Urinary bladder (tissue), 4 donors: ENCODE results near the gene SSNA1. TPM values are rescaled to one million over a fixed set of nuclear protein-coding genes. Genes with fewer than 3 reads are reported as not detected.
A peak's percentile ranks its signal among the peaks of the same experiment; 100 is the strongest.
"Not testable (repeated sequence)": the region's sequence is repeated elsewhere in the genome, so short reads cannot be mapped to it uniquely, and the experiment has no call there.

Experiments used
- DNase-seq: peaks from one replicate; pipeline ENCODE4 v3.0.0-alpha.2; 2015; ENCODE audit errors: extremely low spot score
- H3K27ac ChIP-seq: one replicate; pipeline ENCODE4 v1.5.1; 2013; ENCODE audit warnings: low read depth, mild to moderate bottlenecking, moderate library complexity
- H3K36me3 ChIP-seq: one replicate; pipeline ENCODE4 v1.6.1; 2013; ENCODE audit warnings: mild to moderate bottlenecking, moderate library complexity; ENCODE audit not compliant: insufficient read depth
- H3K4me1 ChIP-seq: one replicate; pipeline ENCODE4 v1.6.1; 2013; ENCODE audit warnings: mild to moderate bottlenecking, moderate library complexity; ENCODE audit not compliant: insufficient read depth
- H3K4me3 ChIP-seq: one replicate; pipeline ENCODE4 v1.5.1; 2013; ENCODE audit warnings: low read depth, low read length
- WGBS: extraction: QIAGEN DNeasy Blood & Tissue Kit; methylation state at CpG from one replicate; pipeline ENCODE4 v1.1.7; 2013; 5-methylcytosine and 5-hydroxymethylcytosine counted together
- polyA plus RNA-seq: library from polyadenylated mRNA; stranded (reverse); fragments of 200-250 nt; gene quantifications from one replicate; pipeline ENCODE4 v1.2.3, GENCODE V29; 2013
- small RNA-seq: library from RNA; depleted of rRNA; stranded (forward); fragments of <200 nt; gene quantifications from one replicate; pipeline ENCODE3, GENCODE V24; 2014
- total RNA-seq: library from RNA; depleted of rRNA; stranded (reverse); fragments of >200 nt; gene quantifications from one replicate; pipeline ENCODE4 v1.2.3, GENCODE V29; 2014
- donor health status: healthy with polysubstance abuse.
- donor health status: healthy.

SSNA1 gene
- total and polyA plus RNA-seq, 2 donors, result 21.4 to 94.1 TPM

DNA sequence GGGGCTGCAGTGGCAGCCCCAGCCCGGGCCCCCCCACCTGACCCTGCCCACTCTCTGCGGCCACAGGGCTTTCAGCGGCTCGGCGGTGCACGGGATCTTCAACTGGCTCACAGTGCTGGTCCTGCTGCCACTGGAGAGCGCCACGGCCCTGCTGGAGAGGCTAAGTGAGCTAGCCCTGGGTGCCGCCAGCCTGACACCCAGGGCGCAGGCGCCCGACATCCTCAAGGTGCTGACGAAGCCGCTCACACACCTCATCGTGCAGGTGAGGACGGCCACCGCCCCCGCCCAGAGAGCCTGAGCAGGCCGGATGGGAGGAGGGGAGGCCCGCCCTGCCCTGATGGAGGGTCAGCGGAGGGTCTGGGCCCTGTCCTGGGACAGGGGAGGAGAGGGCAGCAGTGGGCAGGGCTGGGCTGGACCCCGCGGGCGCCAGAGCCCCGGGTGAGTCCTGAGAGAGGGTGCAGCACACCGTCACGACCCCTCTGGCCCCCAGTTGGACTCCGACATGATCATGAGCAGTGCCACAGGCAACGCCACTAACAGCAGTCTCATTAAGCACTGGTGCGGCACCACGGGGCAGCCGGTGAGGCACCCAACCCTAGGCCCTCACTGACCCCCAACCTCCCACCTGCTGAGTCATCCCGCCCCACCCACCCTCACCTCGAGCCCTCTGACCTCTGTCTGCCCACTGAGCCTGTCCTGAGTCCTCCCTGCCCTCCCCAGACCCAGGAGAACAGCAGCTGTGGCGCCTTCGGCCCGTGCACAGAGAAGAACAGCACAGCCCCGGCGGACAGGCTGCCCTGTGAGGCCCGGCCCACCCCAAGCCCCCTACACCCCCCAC, 44.9 kb downstream of the SSNA1 start:
- WGBS, result 78% methylated on average over 40 of the region's 40 CpGs
- H3K36me3 ChIP-seq, result no peaks in the 10 kb centered on the region

DNA sequence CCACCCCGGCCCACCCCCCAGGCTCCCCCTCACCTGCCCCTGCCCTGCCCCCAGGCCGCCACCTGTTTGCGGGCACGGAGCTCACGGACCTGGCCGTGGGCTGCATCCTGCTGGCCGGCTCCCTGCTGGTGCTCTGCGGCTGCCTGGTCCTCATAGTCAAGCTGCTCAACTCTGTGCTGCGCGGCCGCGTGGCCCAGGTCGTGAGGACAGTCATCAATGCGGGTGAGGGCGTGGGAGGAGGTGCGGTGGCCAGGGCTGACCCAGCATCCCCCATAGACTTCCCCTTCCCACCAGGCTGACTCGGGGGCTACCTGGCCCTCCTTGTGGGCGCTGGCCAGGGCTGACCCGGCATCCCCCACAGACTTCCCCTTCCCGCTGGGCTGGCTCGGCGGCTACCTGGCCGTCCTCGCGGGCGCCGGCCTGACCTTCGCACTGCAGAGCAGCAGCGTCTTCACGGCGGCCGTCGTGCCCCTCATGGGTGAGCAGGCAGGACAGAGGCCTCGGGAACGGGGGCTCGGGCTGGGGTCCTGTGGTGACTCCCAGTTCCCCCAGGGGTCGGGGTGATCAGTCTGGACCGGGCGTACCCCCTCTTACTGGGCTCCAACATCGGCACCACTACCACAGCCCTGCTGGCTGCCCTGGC, 45.7 kb downstream of the SSNA1 start:
- no peak for DNase-seq
- no peak overlapping the region for H3K27ac ChIP-seq
- H3K36me3 ChIP-seq, result no peaks in the 10 kb centered on the region
- no peaks in the 10 kb centered on the region for H3K4me1 ChIP-seq
- no peak overlapping the region for H3K4me3 ChIP-seq
- WGBS, result 68% methylated on average over 40 of the region's 40 CpGs

More for the DNA sequence above, 44.9 kb downstream of the SSNA1 start:
- no peak overlapping the region for H3K27ac ChIP-seq
- no peaks in the 10 kb centered on the region for H3K4me1 ChIP-seq
- no peak for DNase-seq
- no peak overlapping the region for H3K4me3 ChIP-seq

DNA sequence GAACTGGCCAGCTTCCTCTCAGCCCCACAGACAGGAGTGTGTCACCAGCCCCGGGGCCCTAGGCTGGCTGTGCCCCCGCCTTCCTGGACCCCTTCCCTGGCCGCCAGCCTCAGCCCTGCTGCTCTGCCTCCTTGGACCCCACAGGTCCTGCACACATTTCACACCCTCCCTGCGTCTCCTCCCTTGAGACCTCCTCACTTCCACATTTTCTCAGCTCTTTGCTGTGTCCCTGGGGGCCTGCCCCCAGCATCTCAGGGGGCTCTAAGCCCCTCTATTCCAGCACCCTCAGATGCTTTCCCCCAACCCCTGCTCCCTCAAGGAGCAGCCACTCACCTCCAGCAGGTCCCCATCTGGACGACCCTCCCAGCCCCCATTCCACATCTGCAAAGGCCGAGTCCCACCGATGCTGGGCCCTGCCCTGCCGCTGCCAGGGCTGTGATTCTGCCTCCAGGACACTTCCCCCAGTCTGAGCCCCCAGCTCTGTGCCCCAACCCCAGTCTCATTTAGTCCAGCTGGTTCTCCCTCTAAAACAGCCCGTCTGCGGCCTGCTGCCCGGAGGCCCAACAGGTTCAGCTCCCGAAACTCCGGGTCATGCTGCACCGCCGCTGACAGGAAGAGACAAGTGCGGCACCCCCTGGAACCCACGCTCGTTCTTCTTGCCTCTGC, 46.4 kb downstream of the SSNA1 start:
- H3K4me1 ChIP-seq, result no peaks in the 10 kb centered on the region
- DNase-seq, result no peak
- H3K4me3 ChIP-seq, result no peak overlapping the region
- H3K27ac ChIP-seq, result no peak overlapping the region
- 69% methylated on average over 18 of the region's 18 CpGs for WGBS
- H3K36me3 ChIP-seq, result no peaks in the 10 kb centered on the region

DNA sequence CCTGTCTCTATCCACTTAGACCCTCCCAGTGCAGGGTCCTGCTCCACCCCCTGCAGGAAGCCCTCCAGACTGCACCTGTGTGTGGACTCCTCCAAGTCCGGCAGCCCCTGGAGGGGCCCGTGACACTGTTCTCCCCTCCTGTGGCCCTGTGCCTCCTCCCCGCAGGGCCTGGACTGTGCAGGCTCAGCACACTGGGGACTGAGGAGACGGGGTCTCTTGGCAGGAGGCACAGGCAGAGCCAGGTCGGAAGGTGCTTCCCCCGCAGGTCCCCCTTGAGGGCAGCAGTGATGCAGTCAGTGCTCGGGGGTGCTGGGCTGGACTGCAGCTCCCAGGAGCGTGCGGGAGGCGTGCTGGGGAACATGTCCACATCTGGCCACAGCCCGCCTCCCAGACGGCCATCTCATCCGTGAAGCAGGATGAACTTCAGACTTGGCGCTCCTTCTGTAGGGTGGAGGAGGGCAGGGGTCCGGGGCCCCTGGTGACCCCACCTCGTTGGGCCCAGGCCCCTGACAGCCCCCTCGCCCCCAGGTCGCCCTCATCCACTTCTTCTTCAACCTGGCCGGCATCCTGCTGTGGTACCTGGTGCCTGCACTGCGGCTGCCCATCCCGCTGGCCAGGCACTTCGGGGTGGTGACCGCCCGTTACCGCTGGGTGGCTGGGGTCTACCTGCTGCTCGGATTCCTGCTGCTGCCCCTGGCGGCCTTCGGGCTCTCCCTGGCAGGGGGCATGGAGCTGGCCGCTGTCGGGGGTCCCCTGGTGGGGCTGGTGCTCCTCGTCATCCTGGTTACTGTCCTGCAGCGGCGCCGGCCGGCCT, 47.2 kb downstream of the SSNA1 start:
- no peak overlapping the region for H3K4me3 ChIP-seq

DNA sequence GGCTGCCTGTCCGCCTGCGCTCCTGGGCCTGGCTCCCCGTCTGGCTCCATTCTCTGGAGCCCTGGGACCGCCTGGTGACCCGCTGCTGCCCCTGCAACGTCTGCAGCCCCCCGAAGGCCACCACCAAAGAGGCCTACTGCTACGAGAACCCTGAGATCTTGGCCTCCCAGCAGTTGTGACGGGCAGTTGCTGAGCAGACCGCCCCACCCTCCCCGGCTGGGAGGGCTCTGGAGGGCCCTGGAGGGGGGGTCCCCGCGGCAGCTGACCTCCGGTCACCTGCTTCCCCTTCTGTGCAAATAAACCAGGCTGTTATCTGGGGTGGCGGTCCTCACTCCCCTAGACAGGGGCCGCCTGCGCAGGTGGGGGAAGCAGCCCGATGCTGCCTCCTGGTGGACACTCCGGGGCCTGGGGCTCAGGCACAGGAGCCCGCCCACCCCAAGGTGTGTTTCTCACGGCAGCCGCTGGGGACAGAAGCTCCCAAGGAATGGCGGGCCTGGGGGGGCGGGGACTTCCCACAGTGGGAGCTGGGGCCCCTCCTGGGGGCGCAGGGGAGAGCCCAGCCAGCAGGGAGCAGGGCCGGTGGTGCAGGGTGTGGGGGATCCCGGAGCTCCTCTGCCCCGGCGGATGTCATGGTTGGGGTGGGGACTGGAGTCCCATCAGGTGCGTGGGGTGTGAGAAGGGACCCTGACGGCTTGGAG, 47.9 kb downstream of the SSNA1 start:
- Histone ChIP-seq H3K4me3 (no peak overlapping the region), H3K4me1 (no peaks in the 10 kb centered on the region), H3K27ac (no peak overlapping the region), H3K36me3 (no peaks in the 10 kb centered on the region)
- no peak for DNase-seq
- 9% methylated on average over 31 of the region's 31 CpGs for WGBS

More for the DNA sequence above, 47.2 kb downstream of the SSNA1 start:
- Histone ChIP-seq H3K27ac (no peak overlapping the region), H3K4me1 (no peaks in the 10 kb centered on the region), H3K36me3 (no peaks in the 10 kb centered on the region)
- 64% methylated on average over 35 of the region's 35 CpGs for WGBS
- DNase-seq, result no peak

DNA sequence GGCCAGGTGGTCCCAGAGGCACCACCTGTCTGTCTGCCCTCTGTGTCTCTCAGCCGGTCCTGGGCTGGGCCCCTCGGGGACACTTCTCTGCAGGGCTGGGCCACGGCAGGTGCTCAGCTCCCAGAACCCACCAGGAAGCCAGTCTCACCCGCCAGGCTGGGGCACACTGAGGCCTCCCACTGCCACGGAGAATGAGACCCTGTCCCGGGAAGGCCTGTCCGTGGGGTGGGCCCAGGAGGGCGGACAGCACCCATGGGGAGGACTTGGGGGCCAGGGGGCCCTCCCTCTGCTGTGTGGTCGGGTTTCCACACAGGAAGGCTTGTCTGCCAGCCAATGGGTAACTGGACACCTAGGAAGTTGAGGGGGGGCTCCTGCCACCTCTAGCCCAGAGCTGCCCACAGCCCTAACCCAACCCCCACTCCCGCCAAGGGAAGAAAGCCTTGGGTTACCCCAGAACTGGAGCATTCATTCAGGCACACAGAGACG, 48.5 kb downstream of the SSNA1 start:
- Histone ChIP-seq H3K27ac (no peak overlapping the region), H3K4me1 (no peaks in the 10 kb centered on the region), H3K36me3 (no peaks in the 10 kb centered on the region), H3K4me3 (no peak overlapping the region)
- WGBS, result 46% methylated on average over 11 of the region's 11 CpGs
- DNase-seq, result no peak

DNA sequence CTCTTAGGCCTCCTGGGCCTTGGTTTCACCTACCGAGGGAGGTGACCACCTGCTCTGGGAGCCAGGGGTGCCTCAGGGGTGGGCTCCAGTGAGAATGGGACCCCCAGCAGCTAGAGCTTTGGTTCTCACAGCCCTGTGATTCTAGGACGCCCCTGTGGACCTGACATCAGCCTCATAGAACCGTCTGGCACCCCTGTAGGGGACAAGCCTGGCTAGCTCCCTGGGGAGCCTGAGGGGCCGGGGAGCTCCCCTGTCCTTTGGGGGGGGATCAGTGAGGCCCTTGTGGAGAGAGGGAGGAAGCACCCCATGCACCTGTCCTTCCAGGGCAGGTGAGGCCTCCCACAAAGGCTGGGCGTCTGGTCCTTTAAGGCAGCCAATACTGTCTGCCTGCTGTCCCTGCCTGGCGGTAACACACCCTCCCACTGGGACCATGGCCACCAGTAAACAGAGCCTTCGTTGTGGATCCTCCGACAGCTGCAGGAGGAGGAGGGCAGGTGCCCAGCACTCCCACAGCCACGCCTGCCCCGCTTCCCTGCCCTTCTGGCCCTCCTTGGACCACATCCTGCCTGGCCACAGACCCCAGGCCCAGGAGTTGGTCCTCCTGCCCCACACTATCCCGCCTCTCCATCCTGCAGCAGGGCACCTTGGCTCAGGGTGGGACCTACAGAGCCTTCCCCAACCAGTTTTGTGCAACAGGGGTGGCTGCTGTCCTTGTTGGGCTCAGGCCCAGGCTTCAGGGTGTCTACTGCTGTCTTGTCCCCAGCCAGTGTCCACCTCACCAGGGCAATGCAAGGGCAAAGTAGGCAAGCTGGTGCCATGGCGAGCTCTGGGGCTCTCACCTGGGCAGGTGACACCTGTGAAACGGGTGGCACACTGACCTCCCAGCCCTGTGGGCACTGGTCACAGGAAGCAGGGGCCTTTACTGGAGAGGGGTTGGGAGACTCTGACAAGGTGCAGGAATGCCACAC, 49.6 kb downstream of the SSNA1 start:
- 71% methylated on average over 13 of the region's 13 CpGs for WGBS
- Histone ChIP-seq H3K27ac (no peak overlapping the region), H3K4me3 (no peak overlapping the region), H3K4me1 (no peaks in the 10 kb centered on the region), H3K36me3 (no peaks in the 10 kb centered on the region)
- no peak for DNase-seq

DNA sequence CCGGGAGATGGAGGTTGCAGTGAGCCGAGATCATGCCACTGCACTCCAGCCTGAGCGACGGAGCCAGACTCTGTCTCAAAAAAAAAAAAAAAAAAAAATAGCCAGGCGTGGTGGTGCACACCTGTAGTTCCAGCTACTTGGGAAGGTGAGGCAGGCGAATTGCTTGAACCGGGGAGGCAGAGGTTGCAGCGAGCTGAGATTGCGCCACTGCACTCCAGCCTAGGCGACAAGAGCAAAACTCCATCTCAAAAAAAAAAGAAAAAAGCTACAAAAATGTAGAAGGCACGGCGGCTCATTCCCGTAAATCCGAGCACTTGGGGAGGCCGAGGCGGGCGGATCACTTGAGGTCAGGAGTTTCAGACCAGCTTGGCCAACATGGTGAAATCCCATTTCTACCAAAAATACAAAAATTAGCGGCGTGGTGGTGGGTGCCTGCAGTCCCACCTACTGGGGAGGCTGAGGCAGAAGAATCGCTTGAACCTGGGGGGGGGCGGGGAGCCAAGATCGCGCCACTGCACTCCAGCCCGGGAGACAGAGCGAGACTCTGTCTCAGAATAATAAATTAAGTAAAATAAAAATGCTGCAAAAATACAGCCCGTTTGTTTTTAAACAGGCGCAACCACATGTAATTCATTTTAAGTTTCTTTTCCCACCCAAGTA, 51.2 kb downstream of the SSNA1 start:
- not testable (repeated sequence) for H3K4me1 ChIP-seq

More for the DNA sequence above, 51.2 kb downstream of the SSNA1 start:
- not testable (repeated sequence) for DNase-seq, H3K36me3 ChIP-seq
- 46% methylated on average over 27 of the region's 27 CpGs for WGBS
- peak overlapping the region; percentile 49 for H3K4me3 ChIP-seq
- H3K27ac ChIP-seq, result peak overlapping the region; percentile 85

Small RNA genes lying within 50 kb of the gene (small RNA-seq; reads per million reads assigned to genes)
- not detected for gene MIR3621

Other genes with a start within 250 kb of the SSNA1 start
Only the 30 nearest of the 33 such genes appear.
- 3.3 TPM for gene PTGDS, start 211.2 kb upstream of the SSNA1 start, total RNA-seq
- gene PTGDS, start 211.2 kb upstream of the SSNA1 start, polyA plus RNA-seq, result 71.8 TPM
- gene LCNL1, start 205.7 kb upstream of the SSNA1 start, total RNA-seq, result 0.11 TPM
- gene LCNL1, start 205.7 kb upstream of the SSNA1 start, polyA plus RNA-seq, result 0.30 TPM
- 9.3 TPM for gene PAXX, start 196.3 kb upstream of the SSNA1 start, total RNA-seq
- gene PAXX, start 196.3 kb upstream of the SSNA1 start, polyA plus RNA-seq, result 55.4 TPM
- gene CLIC3, start 192.1 kb upstream of the SSNA1 start, total RNA-seq, result 3.6 TPM
- 11.0 TPM for gene CLIC3, start 192.1 kb upstream of the SSNA1 start, polyA plus RNA-seq
- gene ABCA2, start 160.4 kb upstream of the SSNA1 start, total RNA-seq, result 11.1 TPM
- gene ABCA2, start 160.4 kb upstream of the SSNA1 start, polyA plus RNA-seq, result 30.8 TPM
- not detected for gene FUT7, start 156.6 kb upstream of the SSNA1 start, total RNA-seq
- 0.18 TPM for gene FUT7, start 156.6 kb upstream of the SSNA1 start, polyA plus RNA-seq
- gene NPDC1, start 142.5 kb upstream of the SSNA1 start, total RNA-seq, result 17.9 TPM
- gene NPDC1, start 142.5 kb upstream of the SSNA1 start, polyA plus RNA-seq, result 120 TPM
- gene ENTPD2, start 134.6 kb upstream of the SSNA1 start, total RNA-seq, result 6.4 TPM
- 2.8 TPM for gene ENTPD2, start 134.6 kb upstream of the SSNA1 start, polyA plus RNA-seq
- gene SAPCD2, start 118.1 kb upstream of the SSNA1 start, total RNA-seq, result 3.2 TPM
- 0.63 TPM for gene SAPCD2, start 118.1 kb upstream of the SSNA1 start, polyA plus RNA-seq
- gene UAP1L1, start 111.2 kb upstream of the SSNA1 start, total RNA-seq, result 4.0 TPM
- gene UAP1L1, start 111.2 kb upstream of the SSNA1 start, polyA plus RNA-seq, result 11.5 TPM
- 29.1 TPM for gene MAN1B1, start 101.7 kb upstream of the SSNA1 start, total RNA-seq
- gene MAN1B1, start 101.7 kb upstream of the SSNA1 start, polyA plus RNA-seq, result 38.5 TPM
- 18.5 TPM for gene DPP7, start 73.9 kb upstream of the SSNA1 start, total RNA-seq
- gene DPP7, start 73.9 kb upstream of the SSNA1 start, polyA plus RNA-seq, result 162 TPM
- gene GRIN1, start 49.5 kb upstream of the SSNA1 start, total RNA-seq, result 0.26 TPM
- gene GRIN1, start 49.5 kb upstream of the SSNA1 start, polyA plus RNA-seq, result 0.18 TPM
- gene LRRC26, start 18.6 kb upstream of the SSNA1 start, total RNA-seq, result not detected
- gene LRRC26, start 18.6 kb upstream of the SSNA1 start, polyA plus RNA-seq, result not detected
- gene TMEM210, start 16.6 kb upstream of the SSNA1 start, total RNA-seq, result not detected
- gene TMEM210, start 16.6 kb upstream of the SSNA1 start, polyA plus RNA-seq, result not detected
- gene ANAPC2, start 116 bp upstream of the SSNA1 start, total RNA-seq, result 18.6 TPM
- gene ANAPC2, start 116 bp upstream of the SSNA1 start, polyA plus RNA-seq, result 40.3 TPM
- gene TPRN, start 12.1 kb downstream of the SSNA1 start, total RNA-seq, result 3.0 TPM
- gene TPRN, start 12.1 kb downstream of the SSNA1 start, polyA plus RNA-seq, result 9.3 TPM
- 24.2 TPM for gene TMEM203, start 17.0 kb downstream of the SSNA1 start, total RNA-seq
- gene TMEM203, start 17.0 kb downstream of the SSNA1 start, polyA plus RNA-seq, result 41.2 TPM
- gene NDOR1, start 17.0 kb downstream of the SSNA1 start, total RNA-seq, result 3.2 TPM
- 10.4 TPM for gene NDOR1, start 17.0 kb downstream of the SSNA1 start, polyA plus RNA-seq
- gene RNF208, start 33.6 kb downstream of the SSNA1 start, total RNA-seq, result not detected
- 8.1 TPM for gene RNF208, start 33.6 kb downstream of the SSNA1 start, polyA plus RNA-seq
- 0.42 TPM for gene CYSRT1, start 36.5 kb downstream of the SSNA1 start, total RNA-seq
- gene CYSRT1, start 36.5 kb downstream of the SSNA1 start, polyA plus RNA-seq, result 0.71 TPM
- gene RNF224, start 38.8 kb downstream of the SSNA1 start, total RNA-seq, result not detected
- gene RNF224, start 38.8 kb downstream of the SSNA1 start, polyA plus RNA-seq, result 0.09 TPM
- not detected for gene SLC34A3, start 42.2 kb downstream of the SSNA1 start, total RNA-seq
- gene SLC34A3, start 42.2 kb downstream of the SSNA1 start, polyA plus RNA-seq, result 0.05 TPM
- gene TUBB4B, start 52.6 kb downstream of the SSNA1 start, total RNA-seq, result 57.9 TPM
- gene TUBB4B, start 52.6 kb downstream of the SSNA1 start, polyA plus RNA-seq, result 239 TPM
- gene STPG3, start 62.6 kb downstream of the SSNA1 start, total RNA-seq, result not detected
- gene STPG3, start 62.6 kb downstream of the SSNA1 start, polyA plus RNA-seq, result not detected
- 28.9 TPM for gene NELFB, start 66.7 kb downstream of the SSNA1 start, total RNA-seq
- 64.2 TPM for gene NELFB, start 66.7 kb downstream of the SSNA1 start, polyA plus RNA-seq
- 2.0 TPM for gene TOR4A, start 89.0 kb downstream of the SSNA1 start, total RNA-seq
- 8.1 TPM for gene TOR4A, start 89.0 kb downstream of the SSNA1 start, polyA plus RNA-seq
- gene NRARP, start 113.6 kb downstream of the SSNA1 start, total RNA-seq, result 6.3 TPM
- gene NRARP, start 113.6 kb downstream of the SSNA1 start, polyA plus RNA-seq, result 6.5 TPM
- 7.5 TPM for gene EXD3, start 234.5 kb downstream of the SSNA1 start, total RNA-seq
- 12.0 TPM for gene EXD3, start 234.5 kb downstream of the SSNA1 start, polyA plus RNA-seq
- 0.90 TPM for gene NOXA1, start 234.7 kb downstream of the SSNA1 start, total RNA-seq
- gene NOXA1, start 234.7 kb downstream of the SSNA1 start, polyA plus RNA-seq, result 3.0 TPM